ENCODE measurements around the gene EZH1. TPM values are rescaled to one million over a fixed set of nuclear protein-coding genes. Genes with fewer than 3 reads are reported as not detected.

Gene EZH1
- total RNA-seq, 4 donors from 2014 or later: 13.4 to 49.2 (median 22.0) TPM

GRCh38 chr17:42673885-42674754 is 70.7 kb downstream of the EZH1 start:
- peaks cover 0 to 25% (median 0%) of the 10 kb centered on the region in 4 donors for H3K27me3 ChIP-seq
- H3K4me3 ChIP-seq: peak overlapping the region; percentile 83 to 97 (median 94)
- no peaks in the 10 kb centered on the region for H3K9me3 ChIP-seq
- H3K4me1 ChIP-seq: peaks cover 53 to 91% (median 73%) of the 10 kb centered on the region in 3 donors
- no peak for DNase-seq
- intact Hi-C loops (cut with DNase I): no loop called here
- H3K36me3 ChIP-seq: peaks cover 22 to 49% (median 25%) of the 10 kb centered on the region in 3 donors
- TF ChIP-seq CTCF (IDR thresholded peaks at IDR 0.05) (peak in 4 of 6 experiments; percentile 15 to 44 (median 22)), POLR2A (IDR thresholded peaks at IDR 0.05) (no peak)
- WGBS, 2 donors: 5 to 6% methylated on average over 3 to 5 of the region's 32 CpGs
- peak overlapping the region; percentile 98 to 99 (median 98) for H3K27ac ChIP-seq

GRCh38 chr17:42673266-42673884 is 71.5 kb downstream of the EZH1 start:
- intact Hi-C loops (cut with DNase I): no loop called here
- H3K4me1 ChIP-seq: peaks cover 53 to 91% (median 66%) of the 10 kb centered on the region in 3 donors
- no peak for DNase-seq
- peaks cover 24 to 57% (median 26%) of the 10 kb centered on the region in 3 donors for H3K36me3 ChIP-seq
- H3K4me3 ChIP-seq: peak overlapping the region; percentile 83 to 97 (median 94)
- 69 to 93% methylated on average over 5 to 6 of the region's 30 CpGs for WGBS, 2 donors
- H3K27me3 ChIP-seq: peaks cover 0 to 25% (median 0%) of the 10 kb centered on the region in 4 donors
- no peaks in the 10 kb centered on the region for H3K9me3 ChIP-seq
- TF ChIP-seq CTCF (IDR thresholded peaks at IDR 0.05) (no peak), POLR2A (IDR thresholded peaks at IDR 0.05) (no peak)
- peak overlapping the region; percentile 98 to 99 (median 98) for H3K27ac ChIP-seq

- 20 to 58% methylated on average over 2 to 16 of the region's 28 CpGs for WGBS, 2 donors
- peak overlapping the region; percentile 98 to 99 (median 98) for H3K27ac ChIP-seq
- intact Hi-C loops (cut with DNase I): no loop called here
- H3K27me3 ChIP-seq: peaks cover 0 to 25% (median 0%) of the 10 kb centered on the region in 4 donors
- peak overlapping the region in 3 of 4 donors; percentile 18 to 51 (median 27) for H3K4me3 ChIP-seq
- no peak for DNase-seq
- H3K4me1 ChIP-seq: peaks cover 66 to 94% (median 70%) of the 10 kb centered on the region in 3 donors
- TF ChIP-seq POLR2A (IDR thresholded peaks at IDR 0.05) (no peak), CTCF (IDR thresholded peaks at IDR 0.05) (no peak)
- H3K36me3 ChIP-seq: peaks cover 24 to 69% (median 26%) of the 10 kb centered on the region in 3 donors
- H3K9me3 ChIP-seq: no peaks in the 10 kb centered on the region
These were observed 72.8 kb downstream of the EZH1 start for GRCh38 chr17:42672038-42672437.

GRCh38 chr17:42670789-42671657 is 73.8 kb downstream of the EZH1 start:
- intact Hi-C loops (cut with DNase I): no loop called here
- H3K9me3 ChIP-seq: no peaks in the 10 kb centered on the region
- TF ChIP-seq CTCF (IDR thresholded peaks at IDR 0.05): no peak
- no peak for TF ChIP-seq POLR2A (IDR thresholded peaks at IDR 0.05)
- H3K36me3 ChIP-seq: peaks cover 26 to 79% (median 32%) of the 10 kb centered on the region in 3 donors
- peak overlapping the region in 1 of 4 donors; percentile 7 for H3K4me3 ChIP-seq
- 74 to 84% methylated on average over 24 to 30 of the region's 50 CpGs for WGBS, 2 donors
- H3K4me1 ChIP-seq: peaks cover 70 to 99% (median 71%) of the 10 kb centered on the region in 3 donors
- H3K27ac ChIP-seq: peak overlapping the region; percentile 16 to 99 (median 70)
- DNase-seq: no peak
- peaks cover 0 to 24% (median 0%) of the 10 kb centered on the region in 4 donors for H3K27me3 ChIP-seq
